ENCODE data around the gene RIN2.

GRCh38 chr20:19785983-19786285 lies 27.9 kb downstream of the RIN2 start:
- TF ChIP-seq POLR2A (IDR thresholded peaks at IDR 0.05) (no peak), CTCF (IDR thresholded peaks at IDR 0.05) (no peak)

All from right lobe of liver (tissue), 4 donors.